Spleen (tissue), 7 donors: ENCODE results near the gene SAP30BP.

Source experiments
- POLR2A ChIP-seq, 3 donors: fragments of 450-650 bp; IDR thresholded peaks; one replicate each; pipeline ENCODE4 v1.5.1; 2017; ENCODE audit warnings: antibody characterized with exemption in 3 of 3, mild to moderate bottlenecking in 1 of 3
- POLR2AphosphoS5 ChIP-seq, 3 donors: sonication (generic); formaldehyde crosslinking; IDR thresholded peaks; one replicate each; pipeline ENCODE4 v1.5.1; 2017; ENCODE audit warnings: antibody characterized with exemption in 3 of 3
- TF ChIP-seq, protein P1 (sequence below), 11 experiments: fragments of 200-600 bp in 7 of 11; fragments of 450-650 bp in 4 of 11; sonication (generic) in 4 of 11; IDR thresholded peaks in 8 of 11; conservative IDR thresholded peaks in 3 of 11; 1 replicate in 7 of 11; 2 replicates in 4 of 11; pipeline versions ENCODE4 v1.4.0 to v1.8.0; 2016 to 2021; ENCODE audit warnings: antibody characterized with exemption in 11 of 11, inconsistent platforms in 4 of 11, mild to moderate bottlenecking in 1 of 11
- donor health status: DM: no; HTN: no; CAD: no; lungs with moderate emphysema.
- donor health status: DM: no; HTN: no; CAD: no.
- donor health status: DM: no; HTN: no; CAD: no.

- TF ChIP-seq, protein P1, sequence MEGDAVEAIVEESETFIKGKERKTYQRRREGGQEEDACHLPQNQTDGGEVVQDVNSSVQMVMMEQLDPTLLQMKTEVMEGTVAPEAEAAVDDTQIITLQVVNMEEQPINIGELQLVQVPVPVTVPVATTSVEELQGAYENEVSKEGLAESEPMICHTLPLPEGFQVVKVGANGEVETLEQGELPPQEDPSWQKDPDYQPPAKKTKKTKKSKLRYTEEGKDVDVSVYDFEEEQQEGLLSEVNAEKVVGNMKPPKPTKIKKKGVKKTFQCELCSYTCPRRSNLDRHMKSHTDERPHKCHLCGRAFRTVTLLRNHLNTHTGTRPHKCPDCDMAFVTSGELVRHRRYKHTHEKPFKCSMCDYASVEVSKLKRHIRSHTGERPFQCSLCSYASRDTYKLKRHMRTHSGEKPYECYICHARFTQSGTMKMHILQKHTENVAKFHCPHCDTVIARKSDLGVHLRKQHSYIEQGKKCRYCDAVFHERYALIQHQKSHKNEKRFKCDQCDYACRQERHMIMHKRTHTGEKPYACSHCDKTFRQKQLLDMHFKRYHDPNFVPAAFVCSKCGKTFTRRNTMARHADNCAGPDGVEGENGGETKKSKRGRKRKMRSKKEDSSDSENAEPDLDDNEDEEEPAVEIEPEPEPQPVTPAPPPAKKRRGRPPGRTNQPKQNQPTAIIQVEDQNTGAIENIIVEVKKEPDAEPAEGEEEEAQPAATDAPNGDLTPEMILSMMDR (IDR thresholded peaks at IDR 0.05 in 8 of 11, conservative IDR thresholded peaks at IDR 0.05 in 3 of 11) = no peak
- TF ChIP-seq POLR2AphosphoS5 (IDR thresholded peaks at IDR 0.05) (no peak), POLR2A (IDR thresholded peaks at IDR 0.05) (no peak)
These were observed 13.3 kb downstream of the SAP30BP start for GRCh38 chr17:75680431-75680830.
